HUES64 (cell line): ENCODE measurements around the gene BCL11B.

ENCODE experiments used
- H3K27ac ChIP-seq: 2 replicates; pipeline ENCODE4 v1.7.0; 2013; ENCODE audit warnings: low read depth, low read length, inconsistent platforms
- H3K27me3 ChIP-seq: 2 replicates; pipeline ENCODE4 v1.6.1; 2013; ENCODE audit warnings: mild to moderate bottlenecking, low read length; ENCODE audit not compliant: insufficient read depth
- H3K36me3 ChIP-seq: 2 replicates; pipeline ENCODE4 v1.6.1; 2013; ENCODE audit warnings: mild to moderate bottlenecking, low read length; ENCODE audit not compliant: insufficient read depth
- H3K4me1 ChIP-seq: 2 replicates; pipeline ENCODE4 v1.6.1; 2013; ENCODE audit warnings: mild to moderate bottlenecking, low read length, moderate library complexity; ENCODE audit not compliant: insufficient read depth
- H3K4me3 ChIP-seq: 2 replicates; pipeline ENCODE4 v1.5.1; 2013; ENCODE audit warnings: mild to moderate bottlenecking, low read length, moderate library complexity
- H3K9ac ChIP-seq: 2 replicates; pipeline ENCODE4 v1.6.1; 2013; ENCODE audit warnings: mild to moderate bottlenecking, low read depth, low read length
- H3K9me3 ChIP-seq: 2 replicates; pipeline ENCODE4 v1.6.1; 2013; ENCODE audit warnings: low read depth, low read length; ENCODE audit not compliant: insufficient read depth
- WGBS: fragments of 150-250, 120-280 bp; methylation state at CpG from one replicate; pipeline ENCODE4 v1.1.7; 2013; ENCODE audit warnings: missing lambda C conversion rate; 5-methylcytosine and 5-hydroxymethylcytosine counted together

Gene BCL11B

GRCh38 chr14:99125113-99125512 is 146.9 kb downstream of the BCL11B start:
- Histone ChIP-seq H3K9me3 (no peaks in the 10 kb centered on the region), H3K9ac (no peak overlapping the region), H3K36me3 (no peaks in the 10 kb centered on the region), H3K27ac (no peak overlapping the region), H3K4me1 (0 out of 2 replicates have a peak, but pooled peaks cover 3% of the 10 kb centered on the region), H3K4me3 (no peak overlapping the region), H3K27me3 (no peaks in the 10 kb centered on the region)
- 94% methylated on average over 10 of the region's 10 CpGs for WGBS

- Histone ChIP-seq H3K4me3 (no peak overlapping the region), H3K27me3 (no peaks in the 10 kb centered on the region)
- WGBS = 92% methylated on average over 10 of the region's 10 CpGs
Observed at GRCh38 chr14:99124482-99125105, 147.4 kb downstream of the BCL11B start.

GRCh38 chr14:99123208-99123870 is 148.7 kb downstream of the BCL11B start:
- Histone ChIP-seq H3K9ac (no peak overlapping the region), H3K4me1 (0 out of 2 replicates have a peak, but pooled peaks cover 3% of the 10 kb centered on the region), H3K9me3 (no peaks in the 10 kb centered on the region), H3K27me3 (peaks cover 4% of the 10 kb centered on the region; the same call in 1 of the 2 replicates), H3K36me3 (no peaks in the 10 kb centered on the region), H3K27ac (no peak overlapping the region), H3K4me3 (no peak overlapping the region)
- WGBS = 94% methylated on average over 7 of the region's 9 CpGs

More at GRCh38 chr14:99124482-99125105, 147.4 kb downstream of the BCL11B start:
- no peaks in the 10 kb centered on the region for H3K36me3 ChIP-seq
- H3K9ac ChIP-seq = no peak overlapping the region
- no peak overlapping the region for H3K27ac ChIP-seq
- H3K9me3 ChIP-seq = no peaks in the 10 kb centered on the region
- H3K4me1 ChIP-seq = 0 out of 2 replicates have a peak, but pooled peaks cover 3% of the 10 kb centered on the region

GRCh38 chr14:99122521-99123125 is 149.4 kb downstream of the BCL11B start:
- no peaks in the 10 kb centered on the region for H3K36me3 ChIP-seq
- H3K9ac ChIP-seq = no peak overlapping the region
- H3K27me3 ChIP-seq = peaks cover 10% of the 10 kb centered on the region; the same call in 1 of the 2 replicates
- no peak overlapping the region for H3K27ac ChIP-seq
- no peak overlapping the region for H3K4me3 ChIP-seq
- no peaks in the 10 kb centered on the region for H3K9me3 ChIP-seq
- 0 out of 2 replicates have a peak, but pooled peaks cover 2% of the 10 kb centered on the region for H3K4me1 ChIP-seq
- WGBS = 90% methylated on average over 18 of the region's 18 CpGs

- Histone ChIP-seq H3K27ac (no peak overlapping the region), H3K4me1 (no peaks in the 10 kb centered on the region), H3K4me3 (no peak overlapping the region), H3K36me3 (no peaks in the 10 kb centered on the region), H3K27me3 (peaks cover 13% of the 10 kb centered on the region; the same call in 1 of the 2 replicates), H3K9me3 (no peaks in the 10 kb centered on the region), H3K9ac (no peak overlapping the region)
- 94% methylated on average over 13 of the region's 13 CpGs for WGBS
Observed at GRCh38 chr14:99121319-99121875, 150.6 kb downstream of the BCL11B start.

GRCh38 chr14:99120526-99121318 is 151.3 kb downstream of the BCL11B start:
- Histone ChIP-seq H3K9me3 (no peaks in the 10 kb centered on the region), H3K27me3 (peaks cover 15% of the 10 kb centered on the region; the same call in 1 of the 2 replicates), H3K4me1 (no peaks in the 10 kb centered on the region), H3K36me3 (no peaks in the 10 kb centered on the region), H3K9ac (no peak overlapping the region), H3K27ac (no peak overlapping the region), H3K4me3 (no peak overlapping the region)
- 95% methylated on average over 17 of the region's 17 CpGs for WGBS

- no peaks in the 10 kb centered on the region for H3K36me3 ChIP-seq
- H3K9ac ChIP-seq = no peak overlapping the region
- H3K4me3 ChIP-seq = no peak overlapping the region
- 91% methylated on average over 16 of the region's 18 CpGs for WGBS
- peaks cover 15% of the 10 kb centered on the region; the same call in 1 of the 2 replicates for H3K27me3 ChIP-seq
- H3K27ac ChIP-seq = no peak overlapping the region
- no peaks in the 10 kb centered on the region for H3K9me3 ChIP-seq
- H3K4me1 ChIP-seq = no peaks in the 10 kb centered on the region
Observed at GRCh38 chr14:99119554-99120525, 152.2 kb downstream of the BCL11B start.
